ENCODE results near the gene KIAA1217. TPM values are rescaled to one million over a fixed set of nuclear protein-coding genes. Genes with fewer than 3 reads are reported as not detected.

KIAA1217 gene
- total and polyA plus RNA-seq, 2 of the 8 experiments (the other 6 are each of a cell fraction or from before 2014, with no cell fraction given) = 4.5 to 15.6 TPM

DNA sequence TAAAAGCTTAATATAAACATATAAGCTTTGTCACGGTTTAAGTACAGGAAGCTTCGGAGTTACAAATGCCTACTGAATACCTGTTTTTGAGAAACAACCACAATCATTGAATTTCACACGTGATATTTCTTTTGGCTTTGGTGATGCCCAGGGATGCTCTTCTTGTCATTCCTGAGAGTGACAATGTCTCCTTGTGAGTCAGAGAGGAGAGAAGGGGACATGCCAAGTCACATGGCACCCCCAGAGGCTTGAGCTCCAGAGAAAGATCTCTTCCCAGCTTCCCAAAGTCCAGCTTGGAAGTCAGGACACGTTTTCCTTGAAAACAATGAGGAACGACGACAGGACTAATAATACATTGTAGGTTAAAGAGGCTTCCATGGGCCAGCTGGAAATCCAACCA lies 272.3 kb downstream of the KIAA1217 start:
- H4K5ac ChIP-seq (ENCODE audit: insufficient read length, low read depth, low read length) = no peak overlapping the region
- no peaks in the 10 kb centered on the region; a peak in 1 of 7 replicates for H3K27me3 ChIP-seq (replicated peaks in 1 of 4; ENCODE audit: control insufficient read depth in 3 of 4, extremely low read depth in 1 of 4, insufficient read depth in 3 of 4, low read length in 3 of 4)
- no peak overlapping the region for H3K14ac ChIP-seq (ENCODE audit: insufficient read length)
- H3K23me2 ChIP-seq (ENCODE audit: low read depth, low read length) = 0 out of 2 replicates have a peak, but pooled peaks cover 2% of the 10 kb centered on the region
- no peak overlapping the region for H3K9ac ChIP-seq (replicated peaks in 1 of 4; ENCODE audit: extremely low read depth in 1 of 4, low read depth in 3 of 4, low read length in 3 of 4)
- ChIA-PET POLR2A (ENCODE audit: partially characterized antibody) (interaction anchor here (0.6 kb wide), 1 partner anchor 21 kb away, joined by 3 read pairs; no protein-coding TSS in a partner anchor), CTCF (ENCODE audit: partially characterized antibody) (interaction anchor here (0.9 to 2.0 kb wide), 5 partner anchors 13 to 65 kb away, joined by 3 to 4 read pairs (median 3); no protein-coding TSS in a partner anchor)
- no peak overlapping the region for H2BK120ac ChIP-seq (replicated peaks; ENCODE audit: low read depth, low read length)
- H3K23ac ChIP-seq (ENCODE audit: insufficient read length) = no peak overlapping the region
- H3K9me3 ChIP-seq (ENCODE audit: insufficient read depth in 2 of 2, low read depth in 1 of 2, low read length in 1 of 2) = peaks cover 0 to 5% of the 10 kb centered on the region in 2 experiments; a peak in 1 of 4 replicates
- H3K18ac ChIP-seq (ENCODE audit: extremely low read depth, low read length) = no peak overlapping the region
- peaks cover 0 to 6% (median 4%) of the 10 kb centered on the region in 4 experiments; a peak in 3 of 7 replicates for H3K4me1 ChIP-seq (replicated peaks in 1 of 4; ENCODE audit: control insufficient read depth in 3 of 4, insufficient read depth in 4 of 4, low read length in 3 of 4)
- H3K4me3 ChIP-seq (ENCODE audit: extremely low read depth in 1 of 4, insufficient read depth in 2 of 4, low read depth in 3 of 4, low read length in 4 of 4) = no peak overlapping the region
- H4K20me1 ChIP-seq (replicated peaks in 1 of 2; ENCODE audit: control insufficient read depth in 1 of 2, insufficient read depth in 2 of 2, low read length in 2 of 2) = no peaks in the 10 kb centered on the region
- H3K4ac ChIP-seq (replicated peaks; ENCODE audit: insufficient read length, low read depth, low read length) = no peak overlapping the region
- H3K56ac ChIP-seq (replicated peaks; ENCODE audit: insufficient read length, low read depth, low read length) = no peak overlapping the region
- H3K79me1 ChIP-seq (ENCODE audit: low read depth, low read length) = no peaks in the 10 kb centered on the region
- no peak overlapping the region for H2BK5ac ChIP-seq (ENCODE audit: low read depth, low read length)
- no peak overlapping the region for H4K91ac ChIP-seq (replicated peaks; ENCODE audit: insufficient read length, low read length)
- no peak overlapping the region for H2AFZ ChIP-seq (ENCODE audit: low read length)
- H3K36me3 ChIP-seq (ENCODE audit: control insufficient read depth in 2 of 4, insufficient read depth in 4 of 4, low read length in 3 of 4) = peaks cover 0 to 3% (median 0%) of the 10 kb centered on the region in 4 experiments; a peak in 2 of 8 replicates
- no peak overlapping the region for H3K27ac ChIP-seq (ENCODE audit: low read depth, low read length)
- FAIRE-seq (no peak), DNase-seq (ENCODE audit: low read depth in 1 of 2, low spot score in 2 of 2) (no peak)
- no peaks in the 10 kb centered on the region for H3K79me2 ChIP-seq (ENCODE audit: control insufficient read depth in 1 of 2, insufficient read depth in 2 of 2, low read length in 2 of 2)
- no peak overlapping the region for H2BK15ac ChIP-seq (ENCODE audit: low read length)
- H2BK12ac ChIP-seq (ENCODE audit: low read depth, low read length) = no peak overlapping the region
- H2BK20ac ChIP-seq (ENCODE audit: low read length) = no peak overlapping the region
- no peak overlapping the region for H2AK5ac ChIP-seq (ENCODE audit: low read depth, low read length)
- H3K4me2 ChIP-seq (ENCODE audit: insufficient read depth in 1 of 2, low read depth in 2 of 2, low read length in 2 of 2) = no peak overlapping the region
- H4K8ac ChIP-seq (ENCODE audit: extremely low read depth, insufficient read depth, low read length) = no peak overlapping the region
- 94% methylated on average over 6 of the region's 6 CpGs; no CpG with 5 or more reads in 1 of the 2 experiments for WGBS, 2 experiments (ENCODE audit: extremely low coverage in 1 of 2, insufficient coverage in 1 of 2, insufficient read length in 1 of 2, insufficient replicate concordance in 2 of 2, low coverage in 1 of 2, low lambda C conversion rate in 2 of 2, missing lambda C conversion rate in 1 of 2)
- no peak for TF ChIP-seq CBX8 (IDR thresholded peaks at IDR 0.05; ENCODE audit: borderline replicate concordance, low read depth, low read length)
- TF ChIP-seq RAD21 (IDR thresholded peaks at IDR 0.05 in 1 of 2, conservative IDR thresholded peaks at IDR 0.05 in 1 of 2; ENCODE audit: low read depth in 2 of 2, low read length in 2 of 2) = no peak
- TF ChIP-seq SIRT6 (IDR thresholded peaks at IDR 0.05; ENCODE audit: low read length) = no peak
- no peak for TF ChIP-seq KDM5A (IDR thresholded peaks at IDR 0.05; ENCODE audit: low read length)
- TF ChIP-seq GABPA (IDR thresholded peaks at IDR 0.05; ENCODE audit: borderline replicate concordance, insufficient read depth, low read length) = no peak
- no peak for TF ChIP-seq NANOG (IDR thresholded peaks at IDR 0.05; ENCODE audit: insufficient read depth, low read depth, low read length, poor library complexity, severe bottlenecking)
- no peak for TF ChIP-seq POLR2A (IDR thresholded peaks at IDR 0.05; ENCODE audit: control extremely low read depth in 1 of 2, low read depth in 2 of 2, low read length in 2 of 2)
- no peak for TF ChIP-seq CBX5 (IDR thresholded peaks at IDR 0.05; ENCODE audit: low read depth, low read length)
- TF ChIP-seq MAX (IDR thresholded peaks at IDR 0.05) = no peak
- TF ChIP-seq CHD1 (IDR thresholded peaks at IDR 0.05; ENCODE audit: low read depth, low read length) = no peak
- no peak for TF ChIP-seq SIX5 (IDR thresholded peaks at IDR 0.05; ENCODE audit: low read depth, low read length)

Measured in H1 (cell line).